MM.1S (cell line): Measurements from ENCODE around the gene APOO.

Experiments used
- DNase-seq: peaks from one replicate; pipeline ENCODE4 v3.0.0-alpha.2; 2015
- H2AFZ ChIP-seq: fragments of 300-600 bp; sonication (generic); 2 replicates; pipeline ENCODE4 v1.6.0; 2016; ENCODE audit warnings: antibody characterized with exemption, low read length
- H3F3A ChIP-seq: fragments of 300-600 bp; sonication (generic); 2 replicates; pipeline ENCODE4 v1.6.1; 2016; ENCODE audit warnings: mild to moderate bottlenecking, antibody characterized with exemption, low read length, moderate library complexity, mixed read lengths; ENCODE audit not compliant: insufficient read depth
- H3K27ac ChIP-seq: fragments of 300-600 bp; sonication (generic); 2 replicates; pipeline ENCODE4 v1.5.1; 2016; ENCODE audit warnings: mild to moderate bottlenecking, low read length
- H3K27me3 ChIP-seq: fragments of 300-600 bp; sonication (generic); replicated peaks from 2 replicates; pipeline ENCODE4 v1.6.0; 2016; ENCODE audit warnings: low read length; ENCODE audit not compliant: insufficient read depth
- H3K36me3 ChIP-seq: fragments of 300-600 bp; sonication (generic); replicated peaks from 2 replicates; pipeline ENCODE4 v1.6.1; 2016; ENCODE audit warnings: mild to moderate bottlenecking, low read length, mixed read lengths; ENCODE audit not compliant: insufficient read depth
- H3K4me1 ChIP-seq: fragments of 300-600 bp; sonication (generic); 2 replicates; pipeline ENCODE4 v1.6.1; 2016; ENCODE audit warnings: low read length, mixed read lengths
- H3K4me2 ChIP-seq: fragments of 300-600 bp; sonication (generic); 2 replicates; pipeline ENCODE4 v1.6.0; 2016; ENCODE audit warnings: low read depth, low read length
- H3K4me3 ChIP-seq: fragments of 300-600 bp; sonication (generic); 2 replicates; pipeline ENCODE4 v1.5.1; 2016; ENCODE audit warnings: low read length, mixed read lengths
- H3K79me2 ChIP-seq: fragments of 300-600 bp; sonication (generic); 2 replicates; pipeline ENCODE4 v1.6.1; 2016; ENCODE audit warnings: mixed run types, low read length, mixed read lengths
- H3K9ac ChIP-seq: fragments of 300-600 bp; sonication (generic); 2 replicates; pipeline ENCODE4 v1.6.1; 2016; ENCODE audit warnings: low read length, mixed read lengths
- H3K9me2 ChIP-seq: fragments of 300-600 bp; sonication (generic); replicated peaks from 2 replicates; pipeline ENCODE4 v1.6.1; 2016; ENCODE audit warnings: mild to moderate bottlenecking, low read length, mixed read lengths; ENCODE audit not compliant: insufficient read depth
- H3K9me3 ChIP-seq: fragments of 300-600 bp; sonication (generic); replicated peaks from 2 replicates; pipeline ENCODE4 v1.6.1; 2016; ENCODE audit warnings: mild to moderate bottlenecking, low read length, mixed read lengths; ENCODE audit not compliant: insufficient read depth
- H4K20me1 ChIP-seq: fragments of 300-600 bp; sonication (generic); 2 replicates; pipeline ENCODE4 v1.6.1; 2016; ENCODE audit warnings: mild to moderate bottlenecking, low read length, moderate library complexity, mixed read lengths; ENCODE audit not compliant: insufficient read depth
- CTCF ChIP-seq: fragments of 300-600 bp; sonication (generic); IDR thresholded peaks from 2 replicates; pipeline ENCODE4 v1.5.1; 2016; ENCODE audit warnings: antibody characterized with exemption, low read length, mixed read lengths
- EZH2 ChIP-seq: fragments of 300-600 bp; sonication (generic); optimal IDR thresholded peaks from 2 replicates; pipeline ENCODE3; 2017; ENCODE audit warnings: low read depth, mild to moderate bottlenecking, antibody characterized with exemption, low read length, mixed read lengths
- EZH2phosphoT487 ChIP-seq: fragments of 300-600 bp; sonication (generic); IDR thresholded peaks from 2 replicates; pipeline ENCODE4 v1.6.1; 2018; ENCODE audit warnings: antibody characterized with exemption, low read length

APOO gene

GRCh38 chrX:23901805-23902204 lies 5.9 kb downstream of the APOO start:
- Histone ChIP-seq H2AFZ (no peak overlapping the region), H3K9me2 (no peaks in the 10 kb centered on the region), H3K79me2 (peaks cover 29% of the 10 kb centered on the region), H3K36me3 (no peaks in the 10 kb centered on the region), H3F3A (no peaks in the 10 kb centered on the region), H3K27ac (no peak overlapping the region), H3K9ac (no peak overlapping the region), H3K4me3 (no peak overlapping the region), H3K27me3 (no peaks in the 10 kb centered on the region), H4K20me1 (no peaks in the 10 kb centered on the region), H3K4me2 (no peak overlapping the region), H3K9me3 (no peaks in the 10 kb centered on the region), H3K4me1 (peaks cover 17% of the 10 kb centered on the region; the same call in 1 of the 2 replicates)
- peak; percentile 50 for DNase-seq
- TF ChIP-seq CTCF = peak; percentile 33; the same call in 1 of the 2 replicates
- TF ChIP-seq EZH2phosphoT487 = no peak
- TF ChIP-seq EZH2 = no peak

GRCh38 chrX:23901060-23901459 lies 6.7 kb downstream of the APOO start:
- DNase-seq = no peak
- Histone ChIP-seq H3F3A (no peaks in the 10 kb centered on the region), H3K9me3 (no peaks in the 10 kb centered on the region), H3K27ac (no peak overlapping the region), H3K4me3 (no peak overlapping the region), H3K27me3 (no peaks in the 10 kb centered on the region), H3K4me1 (peaks cover 12% of the 10 kb centered on the region; the same call in 1 of the 2 replicates), H3K9me2 (no peaks in the 10 kb centered on the region), H3K9ac (no peak overlapping the region), H3K4me2 (no peak overlapping the region), H3K79me2 (peaks cover 22% of the 10 kb centered on the region), H4K20me1 (no peaks in the 10 kb centered on the region), H2AFZ (no peak overlapping the region), H3K36me3 (no peaks in the 10 kb centered on the region)
- TF ChIP-seq CTCF (no peak), EZH2 (no peak), EZH2phosphoT487 (no peak)

- H3K9me3 ChIP-seq = no peaks in the 10 kb centered on the region
- H3K4me2 ChIP-seq = no peak overlapping the region
- TF ChIP-seq EZH2phosphoT487 (no peak), EZH2 (no peak), CTCF (no peak)
- H4K20me1 ChIP-seq = no peaks in the 10 kb centered on the region
- no peaks in the 10 kb centered on the region for H3K9me2 ChIP-seq
- no peaks in the 10 kb centered on the region for H3K27me3 ChIP-seq
- H3K79me2 ChIP-seq = peaks cover 18% of the 10 kb centered on the region
- no peak overlapping the region for H3K4me3 ChIP-seq
- no peaks in the 10 kb centered on the region for H3K36me3 ChIP-seq
- H3K27ac ChIP-seq = no peak overlapping the region
- no peaks in the 10 kb centered on the region for H3F3A ChIP-seq
- H2AFZ ChIP-seq = no peak overlapping the region
- no peak overlapping the region for H3K9ac ChIP-seq
- peaks cover 12% of the 10 kb centered on the region; the same call in 1 of the 2 replicates for H3K4me1 ChIP-seq
- no peak for DNase-seq
Observed at GRCh38 chrX:23900220-23900797, 7.4 kb downstream of the APOO start.
